Trophoblast cell (in vitro differentiated cells and primary cell): Measurements from ENCODE around the gene RPP25.

ENCODE experiments used
- DNase-seq, 2 donors: peaks; one replicate each; pipeline ENCODE4 v3.0.0-alpha.2; 2016
- H2AFZ ChIP-seq: 2 replicates; pipeline ENCODE4 v1.6.1; 2013; ENCODE audit warnings: low read length, moderate library complexity, mild to moderate bottlenecking; ENCODE audit not compliant: insufficient read depth, poor library complexity
- H2AK5ac ChIP-seq: 2 replicates; pipeline ENCODE4 v1.6.1; 2013; ENCODE audit warnings: mild to moderate bottlenecking, low read length
- H2BK120ac ChIP-seq: 2 replicates; pipeline ENCODE4 v1.6.1; 2013; ENCODE audit warnings: low read length, mild to moderate bottlenecking, moderate library complexity; ENCODE audit not compliant: insufficient read depth, poor library complexity
- H2BK12ac ChIP-seq: 2 replicates; pipeline ENCODE4 v1.6.1; 2013; ENCODE audit warnings: mild to moderate bottlenecking, low read length, moderate library complexity
- H2BK5ac ChIP-seq: 2 replicates; pipeline ENCODE4 v1.6.1; 2013; ENCODE audit warnings: low read length, low read depth, moderate library complexity, mild to moderate bottlenecking; ENCODE audit not compliant: poor library complexity
- H3K14ac ChIP-seq: 2 replicates; pipeline ENCODE4 v1.6.1; 2013; ENCODE audit warnings: mild to moderate bottlenecking, low read length
- H3K18ac ChIP-seq: 2 replicates; pipeline ENCODE4 v1.6.1; 2013; ENCODE audit warnings: mild to moderate bottlenecking, low read length
- H3K23ac ChIP-seq: 2 replicates; pipeline ENCODE4 v1.6.1; 2013; ENCODE audit warnings: low read length
- H3K27ac ChIP-seq: 2 replicates; pipeline ENCODE4 v1.5.1; 2013; ENCODE audit warnings: low read depth, mild to moderate bottlenecking, inconsistent platforms, low read length, moderate library complexity
- H3K27me3 ChIP-seq: 2 replicates; pipeline ENCODE4 v1.6.1; 2013; ENCODE audit warnings: inconsistent platforms, mild to moderate bottlenecking, low read length, moderate library complexity; ENCODE audit not compliant: insufficient read depth
- H3K36me3 ChIP-seq, 2 experiments: 1 replicate in 1 of 2; 2 replicates in 1 of 2; pipeline ENCODE4 v1.6.1; 2013; ENCODE audit warnings: low read length in 2 of 2, mild to moderate bottlenecking in 2 of 2, moderate library complexity in 1 of 2; ENCODE audit not compliant: insufficient read depth in 2 of 2, control insufficient read depth in 1 of 2
- H3K4ac ChIP-seq: 2 replicates; pipeline ENCODE4 v1.6.1; 2013; ENCODE audit warnings: low read depth, mild to moderate bottlenecking, low read length, moderate library complexity
- H3K4me1 ChIP-seq, 2 experiments: 1 replicate in 1 of 2; 2 replicates in 1 of 2; pipeline ENCODE4 v1.6.1; 2013; ENCODE audit warnings: low read length in 2 of 2, mild to moderate bottlenecking in 2 of 2, moderate library complexity in 1 of 2; ENCODE audit not compliant: insufficient read depth in 2 of 2, control insufficient read depth in 1 of 2
- H3K4me2 ChIP-seq: 2 replicates; pipeline ENCODE4 v1.6.1; 2013; ENCODE audit warnings: inconsistent platforms, mild to moderate bottlenecking, low read length, moderate library complexity
- H3K4me3 ChIP-seq: 2 replicates; pipeline ENCODE4 v1.5.1; 2013; ENCODE audit warnings: mild to moderate bottlenecking, low read depth, low read length, inconsistent platforms
- H3K79me1 ChIP-seq: one replicate; pipeline ENCODE4 v1.6.1; 2013; ENCODE audit warnings: low read length
- H3K79me2 ChIP-seq: 2 replicates; pipeline ENCODE4 v1.6.1; 2013; ENCODE audit warnings: low read length, mild to moderate bottlenecking; ENCODE audit not compliant: control insufficient read depth, insufficient read depth, poor library complexity
- H3K9ac ChIP-seq: 2 replicates; pipeline ENCODE4 v1.6.1; 2013; ENCODE audit warnings: mild to moderate bottlenecking, low read length
- H3K9me3 ChIP-seq: 2 replicates; pipeline ENCODE4 v1.6.1; 2013; ENCODE audit warnings: low read depth, mild to moderate bottlenecking, control low read depth, inconsistent platforms, low read length; ENCODE audit not compliant: insufficient read depth
- H4K12ac ChIP-seq: 2 replicates; pipeline ENCODE4 v1.6.1; 2013; ENCODE audit warnings: low read depth, mild to moderate bottlenecking, low read length, moderate library complexity
- H4K8ac ChIP-seq: 2 replicates; pipeline ENCODE4 v1.6.1; 2013; ENCODE audit warnings: low read depth, mild to moderate bottlenecking, low read length, moderate library complexity
- H4K91ac ChIP-seq: one replicate; pipeline ENCODE4 v1.6.1; 2013; ENCODE audit warnings: low read depth, mild to moderate bottlenecking, low read length, moderate library complexity
- WGBS: extraction: QIAGEN DNeasy Blood & Tissue Kit; methylation state at CpG from one replicate; pipeline ENCODE4 v1.1.7; 2013; ENCODE audit warnings: missing lambda C conversion rate; ENCODE audit not compliant: insufficient read length, insufficient coverage; ENCODE audit errors: extremely low coverage; 5-methylcytosine and 5-hydroxymethylcytosine counted together

RPP25 gene

GRCh38 chr15:74960995-74961588, 4.5 kb upstream of the RPP25 start:
- Histone ChIP-seq H4K12ac (no peak overlapping the region), H2BK12ac (no peak overlapping the region), H3K14ac (no peak overlapping the region), H2BK120ac (no peak overlapping the region), H3K23ac (no peak overlapping the region), H3K9me3 (peaks cover 4% of the 10 kb centered on the region), H3K79me2 (no peaks in the 10 kb centered on the region), H2AFZ (no peak overlapping the region), H2AK5ac (no peak overlapping the region), H3K4me1 (peaks cover 11 to 12% of the 10 kb centered on the region in 2 experiments), H3K27me3 (peaks cover 45% of the 10 kb centered on the region), H3K18ac (no peak overlapping the region), H2BK5ac (no peak overlapping the region), H3K9ac (no peak overlapping the region), H3K79me1 (no peaks in the 10 kb centered on the region), H3K4me2 (no peak overlapping the region), H3K4ac (no peak overlapping the region), H3K27ac (no peak overlapping the region), H4K8ac (no peak overlapping the region), H3K36me3 (no peaks in the 10 kb centered on the region), H3K4me3 (no peak overlapping the region), H4K91ac (no peak overlapping the region)
- no CpG with 5 or more reads among the region's 3 CpGs for WGBS
- no peak for DNase-seq

GRCh38 chr15:74960286-74960685, 3.7 kb upstream of the RPP25 start:
- Histone ChIP-seq H3K14ac (no peak overlapping the region), H2AK5ac (no peak overlapping the region), H2BK5ac (no peak overlapping the region), H3K9me3 (peaks cover 4% of the 10 kb centered on the region), H3K4me1 (peaks cover 13 to 14% of the 10 kb centered on the region in 2 experiments), H3K79me1 (no peaks in the 10 kb centered on the region), H4K8ac (no peak overlapping the region), H3K79me2 (no peaks in the 10 kb centered on the region), H4K91ac (no peak overlapping the region), H3K27me3 (peaks cover 52% of the 10 kb centered on the region), H3K23ac (no peak overlapping the region), H3K27ac (no peak overlapping the region), H2AFZ (no peak overlapping the region), H3K4me2 (no peak overlapping the region), H3K36me3 (no peaks in the 10 kb centered on the region), H4K12ac (no peak overlapping the region), H3K9ac (no peak overlapping the region), H2BK120ac (no peak overlapping the region), H3K4ac (no peak overlapping the region), H3K18ac (no peak overlapping the region), H3K4me3 (no peak overlapping the region), H2BK12ac (no peak overlapping the region)
- no peak for DNase-seq
- no CpG with 5 or more reads among the region's 1 CpG for WGBS

- H3K14ac ChIP-seq = no peak overlapping the region
- H3K4me2 ChIP-seq = no peak overlapping the region
- H3K4ac ChIP-seq = no peak overlapping the region
- no peak overlapping the region for H2BK5ac ChIP-seq
- H2AK5ac ChIP-seq = no peak overlapping the region
- DNase-seq = no peak
- no peak overlapping the region for H3K23ac ChIP-seq
- H3K79me2 ChIP-seq = no peaks in the 10 kb centered on the region
- no peak overlapping the region for H4K12ac ChIP-seq
- WGBS = no CpG with 5 or more reads among the region's 8 CpGs
- H2AFZ ChIP-seq = no peak overlapping the region
- no peak overlapping the region for H2BK12ac ChIP-seq
- no peak overlapping the region for H2BK120ac ChIP-seq
- peaks cover 4% of the 10 kb centered on the region for H3K9me3 ChIP-seq
- H3K18ac ChIP-seq = no peak overlapping the region
- no peak overlapping the region for H3K27ac ChIP-seq
- H3K4me3 ChIP-seq = no peak overlapping the region
- H3K27me3 ChIP-seq = peaks cover 55% of the 10 kb centered on the region
- no peaks in the 10 kb centered on the region for H3K36me3 ChIP-seq
- H3K79me1 ChIP-seq = no peaks in the 10 kb centered on the region
- peaks cover 13 to 14% of the 10 kb centered on the region in 2 experiments for H3K4me1 ChIP-seq
- H3K9ac ChIP-seq = no peak overlapping the region
- H4K8ac ChIP-seq = no peak overlapping the region
- H4K91ac ChIP-seq = no peak overlapping the region
Measured at GRCh38 chr15:74959586-74959939, 3.0 kb upstream of the RPP25 start.

- no CpG with 5 or more reads among the region's 47 CpGs for WGBS
- H2BK120ac ChIP-seq = no peak overlapping the region
- no peaks in the 10 kb centered on the region for H3K36me3 ChIP-seq
- no peaks in the 10 kb centered on the region for H3K79me2 ChIP-seq
- peaks cover 4% of the 10 kb centered on the region for H3K9me3 ChIP-seq
- no peak overlapping the region for H3K4me3 ChIP-seq
- H3K14ac ChIP-seq = no peak overlapping the region
- H3K4me2 ChIP-seq = peak overlapping the region; percentile 16
- no peak overlapping the region for H3K23ac ChIP-seq
- H3K18ac ChIP-seq = no peak overlapping the region
- H3K4ac ChIP-seq = no peak overlapping the region
- no peak overlapping the region for H4K12ac ChIP-seq
- H3K9ac ChIP-seq = no peak overlapping the region
- no peaks in the 10 kb centered on the region for H3K79me1 ChIP-seq
- H4K8ac ChIP-seq = no peak overlapping the region
- H3K27ac ChIP-seq = no peak overlapping the region
- peaks cover 55% of the 10 kb centered on the region for H3K27me3 ChIP-seq
- H2BK12ac ChIP-seq = no peak overlapping the region
- H4K91ac ChIP-seq = no peak overlapping the region
- peaks cover 13 to 14% of the 10 kb centered on the region in 2 experiments for H3K4me1 ChIP-seq
- H2AK5ac ChIP-seq = no peak overlapping the region
- H2AFZ ChIP-seq = no peak overlapping the region
- H2BK5ac ChIP-seq = no peak overlapping the region
- DNase-seq = no peak
Measured at GRCh38 chr15:74958908-74959585, 2.5 kb upstream of the RPP25 start.
